Measurements from ENCODE around the gene CCDC92B. TPM values are rescaled to one million over a fixed set of nuclear protein-coding genes. Genes with fewer than 3 reads are reported as not detected.

CCDC92B gene
- polyA plus RNA-seq, 1 of the 3 experiments (the other 2 are of a cell fraction), result 0.07 TPM

- no peak for TF ChIP-seq NFIC (IDR thresholded peaks at IDR 0.05; ENCODE audit: borderline replicate concordance)
- no peak for TF ChIP-seq JUND (IDR thresholded peaks at IDR 0.05)
- TF ChIP-seq, protein P1, sequence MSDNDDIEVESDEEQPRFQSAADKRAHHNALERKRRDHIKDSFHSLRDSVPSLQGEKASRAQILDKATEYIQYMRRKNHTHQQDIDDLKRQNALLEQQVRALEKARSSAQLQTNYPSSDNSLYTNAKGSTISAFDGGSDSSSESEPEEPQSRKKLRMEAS (IDR thresholded peaks at IDR 0.05; ENCODE audit: low read depth), result peak; percentile 87; the same call in 1 of the 2 replicates
- TF ChIP-seq EZH2phosphoT487 (IDR thresholded peaks at IDR 0.05; ENCODE audit: borderline replicate concordance, low read depth), result no peak
- TF ChIP-seq POLR2AphosphoS5 (IDR thresholded peaks at IDR 0.05; ENCODE audit: low read depth, low read length), result peak; percentile 81
- no peak; the same call in 1 of the 2 replicates for TF ChIP-seq TCF12 (IDR thresholded peaks at IDR 0.05)
- TF ChIP-seq FOXJ3 (CRISPR knock-in tag; IDR thresholded peaks at IDR 0.05), result no peak
- peak; percentile 98 for TF ChIP-seq MXI1 (IDR thresholded peaks at IDR 0.05; ENCODE audit: low read depth, low read length)
- TF ChIP-seq RXRA (IDR thresholded peaks at IDR 0.05; ENCODE audit: borderline replicate concordance, low read depth), result no peak
- TF ChIP-seq, protein P2, sequence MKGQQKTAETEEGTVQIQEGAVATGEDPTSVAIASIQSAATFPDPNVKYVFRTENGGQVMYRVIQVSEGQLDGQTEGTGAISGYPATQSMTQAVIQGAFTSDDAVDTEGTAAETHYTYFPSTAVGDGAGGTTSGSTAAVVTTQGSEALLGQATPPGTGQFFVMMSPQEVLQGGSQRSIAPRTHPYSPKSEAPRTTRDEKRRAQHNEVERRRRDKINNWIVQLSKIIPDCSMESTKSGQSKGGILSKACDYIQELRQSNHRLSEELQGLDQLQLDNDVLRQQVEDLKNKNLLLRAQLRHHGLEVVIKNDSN (IDR thresholded peaks at IDR 0.05; ENCODE audit: borderline replicate concordance, low read depth), result peak; percentile 94
- TF ChIP-seq NRF1 (IDR thresholded peaks at IDR 0.05; ENCODE audit: low read depth, low read length), result 0 out of 2 replicates have a peak, but pooled peaks have one; percentile 12
Measured at GRCh38 chr17:2711608-2712299, 37.7 kb downstream of the CCDC92B start, which contains the start of gene CLUH (continued).

DNA sequence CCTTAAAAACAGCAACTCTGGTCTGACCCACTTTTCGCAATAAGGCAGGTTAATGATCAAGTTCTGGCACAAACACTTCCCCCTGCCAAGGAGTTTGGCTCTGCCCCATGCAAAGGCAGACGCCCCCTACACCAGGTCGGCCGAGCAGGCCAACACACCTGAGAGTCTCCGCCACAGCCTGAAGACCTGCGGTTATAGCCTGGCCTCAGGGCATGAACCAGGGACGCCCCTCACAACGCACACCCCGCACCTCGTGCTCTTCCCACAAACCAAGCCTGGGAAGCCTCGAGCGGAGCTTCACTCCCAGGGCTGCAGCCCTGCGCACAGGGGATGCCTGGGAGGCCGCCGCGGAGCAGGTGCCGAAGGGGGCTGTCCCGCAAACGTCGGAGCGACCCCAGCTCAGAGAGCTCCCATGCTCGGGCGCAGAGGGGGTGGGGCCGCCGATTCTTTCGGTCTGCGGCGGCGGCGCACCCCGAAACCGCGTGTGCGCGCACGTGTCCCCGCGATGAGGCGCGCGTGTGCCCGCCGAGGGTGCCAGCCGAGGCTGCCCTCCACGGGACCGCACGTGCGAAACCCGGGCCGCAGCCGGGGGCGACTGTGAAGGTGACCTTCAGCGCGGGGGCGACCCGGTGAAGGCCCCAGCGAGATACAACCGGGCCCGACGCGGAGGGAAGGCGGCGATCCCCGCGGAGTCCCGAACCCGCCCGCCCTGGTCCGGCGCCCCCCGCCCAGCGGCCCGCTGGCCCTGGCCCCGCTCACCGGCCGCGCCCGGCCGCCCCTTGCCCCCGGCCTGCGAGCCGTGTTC lies 38.4 kb downstream of the CCDC92B start:
- Histone ChIP-seq H4K20me1 (ENCODE audit: insufficient read depth) (peaks cover 48% of the 10 kb centered on the region), H3K79me2 (ENCODE audit: insufficient read depth) (peaks cover 58% of the 10 kb centered on the region), H3K4me3 (ENCODE audit: low read depth in 2 of 2, low read length in 1 of 2) (peak overlapping the region; percentile 75 to 76), H2AFZ (ENCODE audit: low read depth) (no peak overlapping the region), H3K27ac (ENCODE audit: low read depth in 2 of 2, low read length in 1 of 2) (peak overlapping the region; percentile 18 to 29; a peak in 1 of 4 replicates), H3K4me1 (ENCODE audit: control insufficient read depth in 1 of 2, insufficient read depth in 2 of 2, low read depth in 1 of 2, low read length in 1 of 2) (peaks cover 9 to 44% of the 10 kb centered on the region in 2 experiments; a peak in 1 of 4 replicates), H3K36me3 (replicated peaks in 1 of 2; ENCODE audit: control insufficient read depth in 1 of 2, insufficient read depth in 2 of 2, low read length in 1 of 2) (no peaks in the 10 kb centered on the region), H3K27me3 (ENCODE audit: insufficient read depth) (no peaks in the 10 kb centered on the region), H3K9ac (peak overlapping the region; percentile 74), H3F3A (replicated peaks; ENCODE audit: insufficient read depth) (no peaks in the 10 kb centered on the region), H3K9me2 (no peaks in the 10 kb centered on the region), H3K4me2 (peak overlapping the region; percentile 98), H3K9me3 (no peaks in the 10 kb centered on the region)
- CTCF ChIA-PET, result interaction anchor here (1.0 kb wide), 1 partner anchor 36 kb away, joined by 3 read pairs; no protein-coding TSS in a partner anchor
- no peak for TF ChIP-seq JUND (IDR thresholded peaks at IDR 0.05)
- no peak for TF ChIP-seq RCOR1 (IDR thresholded peaks at IDR 0.05; ENCODE audit: low read length)
- no peak for TF ChIP-seq PBX3 (IDR thresholded peaks at IDR 0.05)
- TF ChIP-seq FOXM1 (IDR thresholded peaks at IDR 0.05; ENCODE audit: low read depth), result no peak
- no peak for TF ChIP-seq GABPA (IDR thresholded peaks at IDR 0.05; ENCODE audit: low read depth)
- TF ChIP-seq TEAD4 (IDR thresholded peaks at IDR 0.05; ENCODE audit: borderline replicate concordance, insufficient read depth), result no peak
- TF ChIP-seq ELF1 (IDR thresholded peaks at IDR 0.05), result no peak
- TF ChIP-seq, protein P1 (IDR thresholded peaks at IDR 0.05; ENCODE audit: low read depth), result peak; percentile 33; the same call in 1 of the 2 replicates
- TF ChIP-seq NFIC (IDR thresholded peaks at IDR 0.05; ENCODE audit: borderline replicate concordance), result no peak
- DNase-seq, result peak; percentile 74
- WGBS (ENCODE audit: low lambda C conversion rate), result 9% methylated on average over 10 of the region's 82 CpGs
- POLR2A ChIA-PET, result no interaction called here

Measured in SK-N-SH (cell line).